HCT116 (cell line): ENCODE data around the gene TMEM126A. TPM values are rescaled to one million over a fixed set of nuclear protein-coding genes. Genes with fewer than 3 reads are reported as not detected.

Experiments
- ATAC-seq: fragments of 200-7000 bp; cut with Tn5 transposase; 2 replicates; pipeline ENCODE4 v1.9.1; 2020; ENCODE audit warnings: mild to moderate bottlenecking, moderate library complexity
- BruUV-seq: library from RNA; stranded (reverse); fragments of 400-500 nt; replicated peaks from 2 replicates; lab custom pipeline; 2021; lab: Mats Ljungman, UMichigan
- CTCF ChIA-PET: fragments of 300-600 bp; sonication (Branson Sonifier 250); formaldehyde crosslinking; loops from one replicate; lab custom pipeline; 2021; ENCODE audit warnings: antibody characterized with exemption; lab: Charles Lee
- POLR2A ChIA-PET: fragments of 300-600, 350-600 bp; sonication (Branson Sonifier 250); formaldehyde crosslinking; loops from one replicate; lab custom pipeline; 2021; ENCODE audit warnings: antibody characterized with exemption; lab: Charles Lee
- RAD21 ChIA-PET, 2 experiments: fragments of 300-600 bp; sonication (Branson Sonifier 250); formaldehyde crosslinking; loops; one replicate each; lab custom pipeline; 2023; ENCODE audit warnings: low total read pairs in 2 of 2; ENCODE audit not compliant: uncharacterized antibody in 2 of 2, unreplicated experiment in 2 of 2, low non-redundant PET in 1 of 2; lab: Charles Lee
- DNase-seq: peaks from one replicate; pipeline ENCODE4 v3.0.0-alpha.2; 2010; ENCODE audit warnings: low read depth, low spot score
- H2AFZ ChIP-seq: fragments of 200-600 bp; shearing (Covaris generic), sonication (generic); 2 replicates; pipeline ENCODE4 v1.6.1; 2017; ENCODE audit warnings: low read depth, mixed run types, mixed read lengths, antibody characterized with exemption, low read length; ENCODE audit not compliant: poor library complexity, severe bottlenecking
- H3K27ac ChIP-seq: 2 replicates; pipeline ENCODE4 v1.5.1; 2012; ENCODE audit warnings: low read depth, low read length
- H3K27me3 ChIP-seq: fragments of 200-600 bp; sonication (generic); 2 replicates; pipeline ENCODE4 v1.6.1; 2016; ENCODE audit warnings: mixed run types, low read length, mixed read lengths; ENCODE audit not compliant: insufficient read depth
- H3K36me3 ChIP-seq, 2 experiments: fragments of 200-500 bp in 1 of 2; fragments of 200-600 bp in 1 of 2; sonication (Bioruptor generic) in 1 of 2; sonication (generic) in 1 of 2; 2 replicates each; pipeline versions ENCODE4 v1.5.1 to v1.6.1; 2014 to 2016; ENCODE audit warnings: low read length in 2 of 2, inconsistent platforms in 1 of 2, mixed read lengths in 1 of 2, mixed run types in 1 of 2; ENCODE audit not compliant: insufficient read depth in 2 of 2, control insufficient read depth in 1 of 2
- H3K4me1 ChIP-seq, 2 experiments: fragments of 200-600 bp in 1 of 2; sonication (generic) in 1 of 2; 2 replicates each; pipeline versions ENCODE4 v1.5.1 to v1.6.1; 2012 to 2017; ENCODE audit warnings: low read length in 2 of 2, inconsistent platforms in 1 of 2, mild to moderate bottlenecking in 1 of 2, mixed read lengths in 1 of 2, mixed run types in 1 of 2, moderate library complexity in 1 of 2; ENCODE audit not compliant: insufficient read depth in 2 of 2, control insufficient read depth in 1 of 2
- H3K4me2 ChIP-seq: fragments of 200-600 bp; sonication (generic); 2 replicates; pipeline ENCODE4 v1.6.1; 2017; ENCODE audit warnings: mixed run types, low read length, mixed read lengths
- H3K4me3 ChIP-seq, 2 experiments: fragments of 200-600 bp in 1 of 2; sonication (generic) in 1 of 2; replicated peaks in 1 of 2; 2 replicates each; pipeline ENCODE4 v1.5.1; 2011 to 2016; ENCODE audit warnings: low read length in 2 of 2, control low read depth in 1 of 2, low read depth in 1 of 2, mild to moderate bottlenecking in 1 of 2, mixed read lengths in 1 of 2, mixed run types in 1 of 2
- H3K79me2 ChIP-seq: fragments of 200-600 bp; sonication (generic); 2 replicates; pipeline ENCODE4 v1.6.1; 2017; ENCODE audit warnings: mild to moderate bottlenecking, mixed run types, low read length, moderate library complexity, mixed read lengths; ENCODE audit not compliant: insufficient read depth
- H3K9ac ChIP-seq: fragments of 200-600 bp; sonication (generic); 2 replicates; pipeline ENCODE4 v1.6.1; 2016; ENCODE audit warnings: low read length, mixed read lengths
- H3K9me2 ChIP-seq: fragments of 200-600 bp; sonication (generic), shearing (Covaris generic); 2 replicates; pipeline ENCODE4 v1.6.1; 2017; ENCODE audit warnings: mixed run types, mild to moderate bottlenecking, moderate library complexity; ENCODE audit not compliant: insufficient read depth
- H3K9me3 ChIP-seq, 2 experiments: fragments of 200-500 bp in 1 of 2; fragments of 200-600 bp in 1 of 2; sonication (Bioruptor generic) in 1 of 2; sonication (generic) in 1 of 2; 2 replicates each; pipeline ENCODE4 v1.6.1; 2014 to 2017; ENCODE audit warnings: low read length in 2 of 2, mixed read lengths in 2 of 2, inconsistent platforms in 1 of 2, low read depth in 1 of 2, mild to moderate bottlenecking in 1 of 2, mixed run types in 1 of 2, moderate library complexity in 1 of 2; ENCODE audit not compliant: control insufficient read depth in 1 of 2, insufficient read depth in 1 of 2
- H4K20me1 ChIP-seq: fragments of 200-600 bp; sonication (generic), shearing (Covaris generic); 2 replicates; pipeline ENCODE4 v1.6.1; 2017; ENCODE audit warnings: mixed run types, mild to moderate bottlenecking, moderate library complexity; ENCODE audit not compliant: insufficient read depth
- ATF3 ChIP-seq: IDR thresholded peaks from 2 replicates; pipeline ENCODE4 v1.6.1; 2012
- CTCF ChIP-seq, 3 experiments: fragments of 200-600 bp in 1 of 3; sonication (generic) in 1 of 3; IDR thresholded peaks in 2 of 3; conservative IDR thresholded peaks in 1 of 3; 2 replicates each; pipeline ENCODE4 v1.5.1; 2012 to 2017; ENCODE audit warnings: low read depth in 2 of 3, low read length in 2 of 3, antibody characterized with exemption in 1 of 3, borderline replicate concordance in 1 of 3, control low read depth in 1 of 3, mild to moderate bottlenecking in 1 of 3, mixed read lengths in 1 of 3, mixed run types in 1 of 3, moderate library complexity in 1 of 3; ENCODE audit not compliant: insufficient read depth in 1 of 3
- EGR1 ChIP-seq: IDR thresholded peaks from 2 replicates; pipeline ENCODE4 v1.6.1; 2012; ENCODE audit warnings: low read depth
- ELF1 ChIP-seq: IDR thresholded peaks from 2 replicates; pipeline ENCODE4 v1.6.1; 2012; ENCODE audit warnings: low read depth, borderline replicate concordance
- EZH2 ChIP-seq: fragments of 200-600 bp; sonication (generic); IDR thresholded peaks from 2 replicates; pipeline ENCODE4 v1.6.1; 2017; ENCODE audit warnings: antibody characterized with exemption, mixed run types
- FOSL1 ChIP-seq: IDR thresholded peaks from 2 replicates; pipeline ENCODE4 v1.6.1; 2012; ENCODE audit warnings: low read depth
- JUND ChIP-seq: IDR thresholded peaks from 2 replicates; pipeline ENCODE4 v1.6.1; 2012
- MAX ChIP-seq: IDR thresholded peaks from 2 replicates; pipeline ENCODE4 v1.6.1; 2012
- POLR2A ChIP-seq: IDR thresholded peaks from 2 replicates; pipeline ENCODE4 v1.7.0; 2011; ENCODE audit warnings: borderline replicate concordance; ENCODE audit not compliant: insufficient read depth, insufficient read length; ENCODE audit errors: extremely low read depth
- POLR2AphosphoS5 ChIP-seq: IDR thresholded peaks from 2 replicates; pipeline ENCODE4 v1.6.1; 2011; ENCODE audit warnings: mild to moderate bottlenecking, low read depth, low read length, moderate library complexity
- RAD21 ChIP-seq: IDR thresholded peaks from 2 replicates; pipeline ENCODE4 v1.6.1; 2012; ENCODE audit warnings: low read depth, mild to moderate bottlenecking
- REST ChIP-seq: IDR thresholded peaks from 2 replicates; pipeline ENCODE4 v1.6.1; 2012; ENCODE audit warnings: low read depth
- SIN3A ChIP-seq: IDR thresholded peaks from 2 replicates; pipeline ENCODE4 v1.6.1; 2012; ENCODE audit warnings: low read depth
- SP1 ChIP-seq: IDR thresholded peaks from 2 replicates; pipeline ENCODE4 v1.6.1; 2012; ENCODE audit warnings: low read depth
- YY1 ChIP-seq: IDR thresholded peaks from 2 replicates; pipeline ENCODE4 v1.6.1; 2011; ENCODE audit warnings: low read length, low read depth, moderate library complexity, mild to moderate bottlenecking; ENCODE audit not compliant: insufficient replicate concordance; ENCODE audit errors: extremely low read depth
- ZBTB33 ChIP-seq: IDR thresholded peaks from 2 replicates; pipeline ENCODE4 v1.6.1; 2011; ENCODE audit warnings: mild to moderate bottlenecking, low read length, moderate library complexity; ENCODE audit not compliant: insufficient replicate concordance; ENCODE audit errors: extremely low read depth
- ZNF274 ChIP-seq: fragments of 200-500 bp; sonication (Bioruptor generic); IDR thresholded peaks from 2 replicates; pipeline ENCODE4 v1.6.1; 2014; ENCODE audit warnings: mild to moderate bottlenecking, low read depth, low read length, inconsistent platforms
- intact Hi-C: fragments of 100-400 bp; cut with micrococcal nuclease; formaldehyde crosslinking; loops from 2 replicates; pipeline ENCODE4 v1.10.0; 2022
- total RNA-seq: library from RNA; stranded (reverse); gene quantifications from one replicate; pipeline ENCODE4 v1.2.1, GENCODE V29; 2021; ENCODE audit not compliant: unreplicated experiment

Gene TMEM126A
- total RNA-seq, 1 experiment from 2014 or later: 24.1 TPM

- intact Hi-C loops: no loop called here
- Histone ChIP-seq H3K4me2 (no peak overlapping the region), H3K27ac (no peak overlapping the region), H3K79me2 (no peaks in the 10 kb centered on the region), H3K4me1 (no peaks in the 10 kb centered on the region), H4K20me1 (no peaks in the 10 kb centered on the region), H3K9me2 (no peaks in the 10 kb centered on the region), H3K9ac (no peak overlapping the region), H2AFZ (no peak overlapping the region), H3K36me3 (no peaks in the 10 kb centered on the region), H3K9me3 (no peaks in the 10 kb centered on the region), H3K4me3 (no peak overlapping the region), H3K27me3 (no peaks in the 10 kb centered on the region)
- no TSS peak for BruUV-seq
- no peak for DNase-seq
- RAD21 ChIA-PET: no interaction called here
- ATAC-seq: no peak
- TF ChIP-seq ATF3: no peak
- no peak for TF ChIP-seq ZBTB33
- no peak for TF ChIP-seq MAX
- no peak for TF ChIP-seq POLR2AphosphoS5
- TF ChIP-seq YY1: no peak
- TF ChIP-seq CTCF (IDR thresholded peaks at IDR 0.05 in 2 of 3, conservative IDR thresholded peaks at IDR 0.05 in 1 of 3; ENCODE audit: borderline replicate concordance in 1 of 3, insufficient read depth in 1 of 3, low read depth in 2 of 3, low read length in 2 of 3): no peak
- TF ChIP-seq ELF1: no peak
- no peak for TF ChIP-seq SIN3A
- TF ChIP-seq EZH2: no peak
- TF ChIP-seq SP1: no peak
- no peak for TF ChIP-seq FOSL1
- no peak for TF ChIP-seq EGR1
- no peak for TF ChIP-seq JUND
- TF ChIP-seq ZNF274: no peak
- TF ChIP-seq RAD21: no peak
- TF ChIP-seq POLR2A: no peak
- TF ChIP-seq REST: no peak
- CTCF ChIA-PET: no interaction called here
- POLR2A ChIA-PET: no interaction called here
Observed at GRCh38 chr11:85673393-85673792, 25.6 kb downstream of the TMEM126A start.
